Measurements from ENCODE around the gene TOP2A. TPM values are rescaled to one million over a fixed set of nuclear protein-coding genes. Genes with fewer than 3 reads are reported as not detected.

Gene TOP2A
- polyA plus RNA-seq, 1 of the 3 experiments (the other 2 are of a cell fraction), result 20.6 TPM

DNA sequence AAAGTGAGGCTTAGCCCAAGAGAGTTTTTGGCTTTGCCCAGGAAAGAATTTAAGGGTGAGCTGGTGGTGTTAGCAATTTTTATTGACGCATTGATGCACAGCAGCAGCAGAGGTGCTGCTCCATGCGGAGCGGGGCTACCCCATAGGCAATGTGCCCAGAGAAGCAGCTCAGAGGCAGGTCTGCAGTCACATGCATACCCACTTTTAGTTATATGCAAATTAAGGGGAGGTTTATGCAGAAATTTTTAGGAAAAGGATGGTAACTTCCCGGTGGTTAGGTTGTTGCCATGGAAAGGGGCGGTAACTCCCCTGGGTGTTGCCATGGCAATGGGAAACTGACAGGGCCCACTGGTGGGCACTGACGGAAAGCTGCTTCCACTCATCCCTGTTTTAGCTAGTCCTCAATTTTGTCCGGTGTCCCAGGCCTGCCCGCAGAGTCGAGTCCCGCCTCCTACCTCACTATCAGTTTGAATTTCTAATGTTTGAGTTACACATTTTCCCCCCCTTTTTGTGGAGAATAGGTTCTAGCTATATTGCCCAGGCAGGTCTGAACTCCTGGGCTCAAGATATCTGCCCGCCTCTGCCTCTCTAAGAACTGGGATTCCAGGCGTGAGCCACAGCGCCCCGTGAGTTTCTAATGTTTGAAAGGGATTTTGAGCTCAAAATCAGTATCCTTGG is 42.7 kb downstream of the TOP2A start:
- WGBS (ENCODE audit: low lambda C conversion rate), result 92% methylated on average over 14 of the region's 14 CpGs
- Histone ChIP-seq H3K4me1 (ENCODE audit: control insufficient read depth in 1 of 2, insufficient read depth in 2 of 2, low read depth in 1 of 2, low read length in 1 of 2) (no peaks in the 10 kb centered on the region), H4K20me1 (ENCODE audit: insufficient read depth) (no peaks in the 10 kb centered on the region), H3K9ac (no peak overlapping the region), H3K9me2 (no peaks in the 10 kb centered on the region), H3K27me3 (ENCODE audit: insufficient read depth) (no peaks in the 10 kb centered on the region), H3K9me3 (no peaks in the 10 kb centered on the region), H3F3A (replicated peaks; ENCODE audit: insufficient read depth) (no peaks in the 10 kb centered on the region), H3K79me2 (ENCODE audit: insufficient read depth) (no peaks in the 10 kb centered on the region), H3K4me2 (no peak overlapping the region), H3K27ac (ENCODE audit: low read depth in 2 of 2, low read length in 1 of 2) (no peak overlapping the region), H3K36me3 (replicated peaks in 1 of 2; ENCODE audit: control insufficient read depth in 1 of 2, insufficient read depth in 2 of 2, low read length in 1 of 2) (no peaks in the 10 kb centered on the region), H3K4me3 (ENCODE audit: low read depth in 2 of 2, low read length in 1 of 2) (no peak overlapping the region), H2AFZ (ENCODE audit: low read depth) (no peak overlapping the region)
- no peak for DNase-seq
- POLR2A ChIA-PET, result no interaction called here
- TF ChIP-seq GATA2 (CRISPR knock-in tag; IDR thresholded peaks at IDR 0.05) (no peak), FOXJ3 (CRISPR knock-in tag; IDR thresholded peaks at IDR 0.05) (no peak), CTCF (IDR thresholded peaks at IDR 0.05) (no peak), GABPA (IDR thresholded peaks at IDR 0.05; ENCODE audit: low read depth) (no peak), REST (IDR thresholded peaks at IDR 0.05; ENCODE audit: low read depth, low read length) (no peak), FOXM1 (IDR thresholded peaks at IDR 0.05; ENCODE audit: low read depth) (no peak), MXI1 (IDR thresholded peaks at IDR 0.05; ENCODE audit: low read depth, low read length) (no peak), FOSL2 (IDR thresholded peaks at IDR 0.05; ENCODE audit: borderline replicate concordance, low read depth) (no peak), YY1 (IDR thresholded peaks at IDR 0.05; ENCODE audit: low read depth) (no peak), SIN3A (IDR thresholded peaks at IDR 0.05; ENCODE audit: borderline replicate concordance, low read depth, low read length) (no peak), TAF1 (IDR thresholded peaks at IDR 0.05; ENCODE audit: borderline replicate concordance, low read depth, low read length) (no peak), RFX5 (IDR thresholded peaks at IDR 0.05; ENCODE audit: low read length) (no peak)
- TF ChIP-seq, protein P1, sequence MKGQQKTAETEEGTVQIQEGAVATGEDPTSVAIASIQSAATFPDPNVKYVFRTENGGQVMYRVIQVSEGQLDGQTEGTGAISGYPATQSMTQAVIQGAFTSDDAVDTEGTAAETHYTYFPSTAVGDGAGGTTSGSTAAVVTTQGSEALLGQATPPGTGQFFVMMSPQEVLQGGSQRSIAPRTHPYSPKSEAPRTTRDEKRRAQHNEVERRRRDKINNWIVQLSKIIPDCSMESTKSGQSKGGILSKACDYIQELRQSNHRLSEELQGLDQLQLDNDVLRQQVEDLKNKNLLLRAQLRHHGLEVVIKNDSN (IDR thresholded peaks at IDR 0.05; ENCODE audit: borderline replicate concordance, low read depth), result no peak
- TF ChIP-seq, protein P2, sequence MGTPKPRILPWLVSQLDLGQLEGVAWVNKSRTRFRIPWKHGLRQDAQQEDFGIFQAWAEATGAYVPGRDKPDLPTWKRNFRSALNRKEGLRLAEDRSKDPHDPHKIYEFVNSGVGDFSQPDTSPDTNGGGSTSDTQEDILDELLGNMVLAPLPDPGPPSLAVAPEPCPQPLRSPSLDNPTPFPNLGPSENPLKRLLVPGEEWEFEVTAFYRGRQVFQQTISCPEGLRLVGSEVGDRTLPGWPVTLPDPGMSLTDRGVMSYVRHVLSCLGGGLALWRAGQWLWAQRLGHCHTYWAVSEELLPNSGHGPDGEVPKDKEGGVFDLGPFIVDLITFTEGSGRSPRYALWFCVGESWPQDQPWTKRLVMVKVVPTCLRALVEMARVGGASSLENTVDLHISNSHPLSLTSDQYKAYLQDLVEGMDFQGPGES (IDR thresholded peaks at IDR 0.05; ENCODE audit: low read depth, low read length), result no peak
- CTCF ChIA-PET, result interaction anchor here (0.6 to 2.0 kb wide), 8 partner anchors 11 to 158 kb away, joined by 3 to 6 read pairs (median 3); partner anchors contain the start of gene GJD3
